ENCODE results near the gene DBT. TPM values are rescaled to one million over a fixed set of nuclear protein-coding genes. Genes with fewer than 3 reads are reported as not detected.
"Not testable (repeated sequence)": the region's sequence is repeated elsewhere in the genome, so short reads cannot be mapped to it uniquely, and the experiment has no call there.

DBT gene
- 4.6 and 7.4 TPM in 2 replicates for total RNA-seq

DNA sequence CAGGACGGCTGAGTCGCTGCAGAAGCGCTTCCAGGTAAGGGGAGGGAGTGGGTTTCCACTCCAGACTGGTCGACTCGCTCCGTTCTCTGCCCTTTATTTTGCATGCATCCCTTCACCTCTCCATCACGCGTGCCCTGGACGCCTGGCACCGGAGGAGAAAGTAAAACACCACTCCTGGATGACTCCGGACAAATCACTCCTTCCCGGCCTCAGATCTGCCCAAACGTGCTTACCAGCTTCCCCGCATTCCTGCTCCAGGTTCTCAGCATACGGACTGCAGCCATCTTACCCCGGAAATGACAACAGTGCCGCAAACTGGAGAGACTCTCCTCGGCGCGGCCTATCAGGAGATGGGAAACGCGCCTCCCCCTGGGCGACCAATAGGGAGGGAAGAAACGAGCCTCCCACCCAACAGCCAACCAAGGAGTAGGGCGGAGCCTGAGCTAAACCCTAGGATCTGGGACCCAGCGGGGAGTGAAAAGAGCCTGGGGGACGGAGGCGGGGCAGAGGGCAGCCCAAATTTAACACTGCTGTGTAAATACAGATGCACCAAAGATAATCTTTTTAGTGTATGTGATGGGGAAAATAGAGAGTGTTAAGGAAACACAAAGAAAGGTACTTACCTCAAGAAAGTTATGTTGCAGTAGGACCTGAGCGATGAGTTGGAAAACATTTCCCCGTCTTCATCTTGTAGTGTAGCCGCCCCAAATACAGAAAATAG, at the start of gene DBT:
TSS of gene DBT (minus strand) at position 298 of the 721 bp plus-strand sequence. CDS start at position 284, 14 bp downstream.
- Histone ChIP-seq H3K4me3 (ENCODE audit: low read depth, low read length) (peak within 1 kb of the TSS; percentile 87), H3K27me3 (ENCODE audit: control insufficient read depth, insufficient read depth, low read length) (no peaks in the 10 kb centered on the region), H3K36me3 (ENCODE audit: control insufficient read depth, insufficient read depth, low read length) (peaks cover 1% of the 10 kb centered on the region)
- no peak for TF ChIP-seq CTCF (IDR thresholded peaks at IDR 0.05; ENCODE audit: insufficient read depth, low read length, poor library complexity, severe bottlenecking)
- DNase-seq (ENCODE audit: low read depth): peak; percentile 82

DNA sequence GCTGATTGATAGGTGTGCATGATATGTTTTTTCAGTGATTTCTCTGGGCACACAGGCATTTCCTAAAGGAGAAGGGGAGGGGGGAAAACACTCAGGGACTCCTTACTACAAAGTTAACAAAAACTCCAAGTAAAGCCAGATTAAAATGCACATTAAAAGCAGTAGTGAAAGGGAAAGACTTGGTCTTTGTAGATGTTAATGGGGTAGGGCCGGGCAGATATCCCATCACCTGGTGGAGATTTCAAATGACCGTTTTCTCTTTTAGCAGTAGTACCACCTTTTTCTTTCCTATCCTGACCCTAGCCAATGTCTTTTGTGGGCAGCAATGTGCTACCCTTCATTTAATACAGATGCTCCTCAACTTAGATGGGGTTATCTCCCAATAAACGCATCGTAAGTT, 48.9 kb upstream of the DBT start:
- H3K27me3 ChIP-seq (ENCODE audit: control insufficient read depth, insufficient read depth, low read length): no peaks in the 10 kb centered on the region
- H3K36me3 ChIP-seq (ENCODE audit: control insufficient read depth, insufficient read depth, low read length): no peaks in the 10 kb centered on the region
- no peak for DNase-seq (ENCODE audit: low read depth)
- no peak for TF ChIP-seq CTCF (IDR thresholded peaks at IDR 0.05; ENCODE audit: insufficient read depth, low read length, poor library complexity, severe bottlenecking)
- no peak overlapping the region for H3K4me3 ChIP-seq (ENCODE audit: low read depth, low read length)

DNA sequence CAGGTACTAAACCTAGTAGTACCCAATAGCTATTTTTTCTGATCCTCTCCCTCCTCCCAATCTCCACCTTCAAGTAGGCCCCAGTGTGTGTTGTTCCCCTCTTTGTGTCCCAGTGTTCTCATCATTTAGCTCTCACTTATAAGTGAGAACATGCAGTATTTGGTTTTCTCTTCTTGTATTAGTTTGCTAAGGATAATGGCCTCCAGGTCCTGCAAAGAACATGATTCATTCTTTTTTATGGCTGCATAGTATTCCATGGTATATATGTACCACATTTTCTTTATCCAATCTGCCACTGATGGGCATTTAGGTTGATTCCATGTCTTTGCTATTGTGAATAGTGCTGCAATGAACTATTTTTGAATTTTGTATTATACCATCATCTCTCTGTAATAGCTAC, 47.4 kb upstream of the DBT start:
- not testable (repeated sequence) for DNase-seq (ENCODE audit: low read depth); H3K36me3 ChIP-seq (ENCODE audit: control insufficient read depth, insufficient read depth, low read length); H3K4me3 ChIP-seq (ENCODE audit: low read depth, low read length); H3K27me3 ChIP-seq (ENCODE audit: control insufficient read depth, insufficient read depth, low read length)

DNA sequence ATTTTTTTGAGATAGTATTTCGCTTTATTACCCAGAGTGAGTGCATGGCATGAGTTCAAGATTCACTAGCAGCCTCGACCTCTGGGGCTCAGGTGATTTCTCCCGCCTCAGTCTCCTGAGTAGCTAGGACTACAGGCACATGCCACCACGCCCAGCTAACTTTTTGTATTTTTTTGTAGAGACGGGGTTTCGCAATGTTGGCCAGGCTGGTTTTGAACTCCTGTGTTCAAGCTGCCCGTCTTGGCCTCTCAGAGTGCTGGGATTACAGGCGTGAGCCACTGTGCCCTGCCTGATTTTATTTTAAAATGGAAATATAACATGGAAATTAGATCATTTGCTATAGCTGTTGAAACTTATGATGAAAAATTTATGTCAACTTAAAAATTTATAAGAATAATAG, 46.5 kb upstream of the DBT start:
- no peak for TF ChIP-seq CTCF (IDR thresholded peaks at IDR 0.05; ENCODE audit: insufficient read depth, low read length, poor library complexity, severe bottlenecking)
- no peaks in the 10 kb centered on the region for H3K36me3 ChIP-seq (ENCODE audit: control insufficient read depth, insufficient read depth, low read length)
- no peaks in the 10 kb centered on the region for H3K27me3 ChIP-seq (ENCODE audit: control insufficient read depth, insufficient read depth, low read length)
- H3K4me3 ChIP-seq (ENCODE audit: low read depth, low read length): no peak overlapping the region
- DNase-seq (ENCODE audit: low read depth): no peak

DNA sequence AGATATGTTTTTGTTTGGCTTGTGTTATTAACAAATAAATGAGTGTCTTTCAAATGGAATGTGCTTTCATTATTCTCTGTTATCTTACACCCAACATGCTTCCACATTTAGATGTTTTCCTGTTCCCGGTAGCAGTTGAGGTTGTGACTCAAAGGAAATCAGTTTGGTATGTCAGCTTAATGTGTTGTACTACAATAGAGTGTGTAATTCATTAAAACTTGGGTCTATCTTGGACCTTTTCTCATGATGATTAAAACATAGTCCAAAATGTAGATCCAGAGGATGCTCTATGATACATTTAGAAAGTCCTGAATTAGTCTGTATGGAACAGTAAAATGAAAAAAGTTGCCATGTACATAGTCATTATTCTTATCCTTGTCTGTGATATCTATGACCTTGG, 43.1 kb upstream of the DBT start:
- TF ChIP-seq CTCF (IDR thresholded peaks at IDR 0.05; ENCODE audit: insufficient read depth, low read length, poor library complexity, severe bottlenecking): no peak
- DNase-seq (ENCODE audit: low read depth): no peak
- no peak overlapping the region for H3K4me3 ChIP-seq (ENCODE audit: low read depth, low read length)
- H3K36me3 ChIP-seq (ENCODE audit: control insufficient read depth, insufficient read depth, low read length): no peaks in the 10 kb centered on the region
- H3K27me3 ChIP-seq (ENCODE audit: control insufficient read depth, insufficient read depth, low read length): no peaks in the 10 kb centered on the region

GRCh38 chr1:100290291-100290690, 40.7 kb upstream of the DBT start:
- DNase-seq (ENCODE audit: low read depth): no peak
- no peak for TF ChIP-seq CTCF (IDR thresholded peaks at IDR 0.05; ENCODE audit: insufficient read depth, low read length, poor library complexity, severe bottlenecking)
- Histone ChIP-seq H3K27me3 (ENCODE audit: control insufficient read depth, insufficient read depth, low read length) (no peaks in the 10 kb centered on the region), H3K4me3 (ENCODE audit: low read depth, low read length) (no peak overlapping the region), H3K36me3 (ENCODE audit: control insufficient read depth, insufficient read depth, low read length) (no peaks in the 10 kb centered on the region)
